ENCODE measurements around the gene FAT3.

GRCh38 chr11:92266806-92267205, 42.2 kb downstream of the FAT3 start:
- no peak for TF ChIP-seq CTCF (IDR thresholded peaks at IDR 0.05; ENCODE audit: poor library complexity)
- no peak for TF ChIP-seq EZH2 (IDR thresholded peaks at IDR 0.05; ENCODE audit: borderline replicate concordance)
- TF ChIP-seq EZH2phosphoT487 (IDR thresholded peaks at IDR 0.05; ENCODE audit: low read depth, severe bottlenecking, unreplicated experiment) = no peak
